Adrenal gland (tissue), 5 donors: Measurements from ENCODE around the gene ADAMTS4.

Experiments
- CTCF ChIP-seq, 6 experiments: fragments of 450-650 bp in 4 of 6; fragments of 200-600 bp in 2 of 6; sonication (generic) in 1 of 6; IDR thresholded peaks; 1 replicate in 5 of 6; 2 replicates in 1 of 6; pipeline versions ENCODE4 v1.5.1 to v1.8.0; 2016 to 2021; ENCODE audit warnings: antibody characterized with exemption in 6 of 6, mild to moderate bottlenecking in 2 of 6, moderate library complexity in 1 of 6
- POLR2A ChIP-seq, 2 donors: fragments of 450-650 bp; IDR thresholded peaks; one replicate each; pipeline ENCODE4 v1.6.1; 2017; ENCODE audit warnings: antibody characterized with exemption in 2 of 2, mild to moderate bottlenecking in 2 of 2, moderate library complexity in 1 of 2
- donor health status: DM: no; HTN: no; CAD: no.

GRCh38 chr1:161179698-161180097 is 19.2 kb downstream of the ADAMTS4 start:
- TF ChIP-seq CTCF (IDR thresholded peaks at IDR 0.05): no peak
- no peak for TF ChIP-seq POLR2A (IDR thresholded peaks at IDR 0.05)
